ENCODE data around the gene MINDY1.
A peak's percentile ranks its signal among the peaks of the same experiment; 100 is the strongest.

The MINDY1 gene

GRCh38 chr1:150992626-150993025, 14.1 kb downstream of the MINDY1 start:
- DNase-seq (ENCODE audit: low spot score) (no peak), FAIRE-seq (no peak)

GRCh38 chr1:150987924-150988323, 18.8 kb downstream of the MINDY1 start:
- FAIRE-seq, result no peak
- DNase-seq (ENCODE audit: low spot score), result no peak

GRCh38 chr1:150985179-150985825, 21.4 kb downstream of the MINDY1 start:
- DNase-seq (ENCODE audit: low spot score), result no peak
- no peak for FAIRE-seq

GRCh38 chr1:150981805-150982712, 24.6 kb downstream of the MINDY1 start, which contains the start of gene ANXA9:
Gene ANXA9 (plus strand): TSS chr1:150982292. CDS start chr1:150983106, 814 bp downstream.
- DNase-seq (ENCODE audit: low spot score) (peak; percentile 30), FAIRE-seq (no peak)

- FAIRE-seq, result no peak
- DNase-seq (ENCODE audit: low spot score), result peak; percentile 48
These were observed 25.4 kb downstream of the MINDY1 start for GRCh38 chr1:150981177-150981804.

- FAIRE-seq, result no peak
- peak; percentile 87 for DNase-seq (ENCODE audit: low spot score)
These were observed 27.3 kb downstream of the MINDY1 start for GRCh38 chr1:150979092-150980056.

GRCh38 chr1:150976879-150977694, 29.6 kb downstream of the MINDY1 start:
- FAIRE-seq (peak; percentile 90), DNase-seq (ENCODE audit: low spot score) (peak; percentile 94)

- DNase-seq (ENCODE audit: low spot score) (no peak), FAIRE-seq (no peak)
These were observed 30.3 kb downstream of the MINDY1 start for GRCh38 chr1:150976401-150976821.

- DNase-seq (ENCODE audit: low spot score) (peak; percentile 88), FAIRE-seq (no peak)
These were observed 31.9 kb downstream of the MINDY1 start, which contains the start of gene CERS2 for GRCh38 chr1:150974580-150975478. Gene CERS2 (minus strand): TSS chr1:150974835. CDS start chr1:150969090, 5,745 bp downstream.

GRCh38 chr1:150973836-150974579, 32.7 kb downstream of the MINDY1 start:
- FAIRE-seq (no peak), DNase-seq (ENCODE audit: low spot score) (peak; percentile 55)

- FAIRE-seq (no peak), DNase-seq (ENCODE audit: low spot score) (no peak)
These were observed 33.4 kb downstream of the MINDY1 start for GRCh38 chr1:150973258-150973835.

- DNase-seq (ENCODE audit: low spot score) (no peak), FAIRE-seq (no peak)
These were observed 34.2 kb downstream of the MINDY1 start for GRCh38 chr1:150972417-150972940.

- no peak for FAIRE-seq
- DNase-seq (ENCODE audit: low spot score), result no peak
These were observed 34.9 kb downstream of the MINDY1 start for GRCh38 chr1:150971583-150972416.

GRCh38 chr1:150970808-150971582, 35.7 kb downstream of the MINDY1 start:
- no peak for DNase-seq (ENCODE audit: low spot score)
- no peak for FAIRE-seq

GRCh38 chr1:150969626-150970025, 37.1 kb downstream of the MINDY1 start:
- FAIRE-seq, result no peak
- no peak for DNase-seq (ENCODE audit: low spot score)

- FAIRE-seq, result no peak
These were observed 38.2 kb downstream of the MINDY1 start for GRCh38 chr1:150968491-150968890.

More at GRCh38 chr1:150968491-150968890, 38.2 kb downstream of the MINDY1 start:
- DNase-seq (ENCODE audit: low spot score), result no peak

All from urothelium cell line (cell line).